GM19324 (cell line): ENCODE measurements around the gene CLIC3.
"Not testable (repeated sequence)": the region's sequence is repeated elsewhere in the genome, so short reads cannot be mapped to it uniquely, and the experiment has no call there.

ENCODE experiments used
- ATAC-seq: cut with Tn5 transposase; IDR thresholded peaks from one replicate; pipeline ENCODE4 v1.9.1; 2021; ENCODE audit warnings: mild to moderate bottlenecking, moderate library complexity; ENCODE audit not compliant: unreplicated experiment, low FRiP score

CLIC3 gene

GRCh38 chr9:137006116-137007003 is 10.0 kb upstream of the CLIC3 start:
- ATAC-seq, result no peak

- ATAC-seq, result not testable (repeated sequence)
Measured at GRCh38 chr9:137004285-137004684, 7.9 kb upstream of the CLIC3 start.

GRCh38 chr9:137002646-137003041 is 6.3 kb upstream of the CLIC3 start:
- ATAC-seq, result no peak

GRCh38 chr9:137001857-137002645 is 5.7 kb upstream of the CLIC3 start:
- ATAC-seq, result no peak

GRCh38 chr9:137000177-137000930 is 4.0 kb upstream of the CLIC3 start:
- peak; percentile 51 for ATAC-seq

GRCh38 chr9:136997830-136998234 is 1.5 kb upstream of the CLIC3 start:
- no peak for ATAC-seq

- ATAC-seq, result no peak
Measured at GRCh38 chr9:136997371-136997770, 1.0 kb upstream of the CLIC3 start.

GRCh38 chr9:136995772-136996311 is 526 bp downstream of the CLIC3 start:
- ATAC-seq, result no peak

GRCh38 chr9:136995362-136995761 is 1.0 kb downstream of the CLIC3 start:
- ATAC-seq, result no peak

- ATAC-seq, result no peak
Measured at GRCh38 chr9:136994888-136995230, 1.5 kb downstream of the CLIC3 start.

- no peak for ATAC-seq
Measured at GRCh38 chr9:136994180-136994887, 2.0 kb downstream of the CLIC3 start.

GRCh38 chr9:136992819-136993369 is 3.5 kb downstream of the CLIC3 start:
- no peak for ATAC-seq

GRCh38 chr9:136991993-136992818 is 4.2 kb downstream of the CLIC3 start, which contains the start of gene PAXX:
PAXX (plus strand) TSS chr9:136992422; CDS start chr9:136992444, 22 bp downstream.
- ATAC-seq, result peak; percentile 86

GRCh38 chr9:136990242-136990911 is 6.0 kb downstream of the CLIC3 start:
- ATAC-seq, result no peak

GRCh38 chr9:136988872-136989271 is 7.5 kb downstream of the CLIC3 start:
- no peak for ATAC-seq

- ATAC-seq, result no peak
Measured at GRCh38 chr9:136985853-136986252, 10.5 kb downstream of the CLIC3 start.

GRCh38 chr9:136985027-136985602 is 11.3 kb downstream of the CLIC3 start:
- ATAC-seq, result no peak

GRCh38 chr9:136984464-136985026 is 11.8 kb downstream of the CLIC3 start:
- no peak for ATAC-seq
